H1 (cell line): ENCODE measurements around the gene OTOP3. TPM values are rescaled to one million over a fixed set of nuclear protein-coding genes. Genes with fewer than 3 reads are reported as not detected.

Experiments used
- ASH2L ChIP-seq: fragments of 200-600, 300-600 bp; sonication (generic); IDR thresholded peaks from one replicate; pipeline ENCODE4 v1.7.1; 2017; ENCODE audit warnings: low read length
- E2F6 ChIP-seq: IDR thresholded peaks from 2 replicates; pipeline ENCODE4 v1.6.1; 2012; ENCODE audit warnings: inconsistent platforms
- MAX ChIP-seq: IDR thresholded peaks from 2 replicates; pipeline ENCODE4 v1.6.1; 2012; ENCODE audit warnings: inconsistent platforms
- polyA plus RNA-seq, 7 experiments: library from polyadenylated mRNA; depleted of rRNA in 3 of 7; stranded (reverse) in 5 of 7; unstranded in 2 of 7; fragments of >200 nt in 5 of 7; fragments of 200-250 nt in 2 of 7; gene quantifications; 1 replicate in 5 of 7; 2 replicates in 1 of 7; 4 replicates in 1 of 7; pipeline versions ENCODE4 v1.2.1 to v1.2.3, GENCODE V29; 2011 to 2013; ENCODE audit warnings: missing spikeins in 2 of 7, mixed read lengths in 2 of 7
- total RNA-seq: library from RNA; stranded (reverse); fragmentation: NEBNext Ultra II Directional; extraction: Animal tissue kit (Norgen Biotek cat#: 25700); gene quantifications from 2 replicates; pipeline ENCODE4 v1.2.1, GENCODE V29; 2021

The OTOP3 gene
- total and polyA plus RNA-seq, 2 of the 8 experiments (the other 6 are each of a cell fraction or from before 2014, with no cell fraction given), result 0.05 TPM; not detected in 1

GRCh38 chr17:74960570-74961342 is 25.1 kb downstream of the OTOP3 start (continued):
- TF ChIP-seq E2F6, result peak; percentile 89
- TF ChIP-seq MAX, result peak; percentile 98
- no peak for TF ChIP-seq ASH2L
